CD1c-positive myeloid dendritic cell (primary cell): ENCODE results near the gene GPATCH4.
"Not testable (repeated sequence)": the region's sequence is repeated elsewhere in the genome, so short reads cannot be mapped to it uniquely, and the experiment has no call there.

ENCODE experiments used
- DNase-seq: peaks from one replicate; pipeline ENCODE4 v3.0.0-alpha.2; 2016; ENCODE audit errors: extremely low spot score

The GPATCH4 gene

GRCh38 chr1:156596426-156596825 lies 4.9 kb downstream of the GPATCH4 start:
- DNase-seq = no peak

DNA sequence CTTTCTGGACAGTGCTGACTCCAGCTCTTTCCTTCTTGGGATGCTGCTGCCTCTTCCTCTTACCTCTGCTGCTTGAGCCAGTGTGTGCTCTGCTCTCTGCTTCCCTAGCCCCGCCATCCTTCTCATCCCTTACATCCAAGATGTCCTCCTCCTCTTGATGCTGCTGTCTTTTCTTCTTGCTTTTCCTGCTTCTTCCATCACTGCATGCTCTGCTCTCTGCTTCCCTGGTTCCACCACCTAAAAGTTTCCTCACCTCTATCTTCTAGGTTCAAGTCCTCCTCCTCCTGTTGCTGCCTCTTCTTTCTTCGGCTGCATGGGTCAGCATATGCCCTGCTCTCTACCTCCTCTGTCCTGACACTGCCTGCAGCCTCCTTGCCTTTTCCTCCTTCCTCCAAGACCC lies 6.3 kb downstream of the GPATCH4 start:
- DNase-seq = no peak

GRCh38 chr1:156594190-156594589 lies 7.1 kb downstream of the GPATCH4 start:
- no peak for DNase-seq

DNA sequence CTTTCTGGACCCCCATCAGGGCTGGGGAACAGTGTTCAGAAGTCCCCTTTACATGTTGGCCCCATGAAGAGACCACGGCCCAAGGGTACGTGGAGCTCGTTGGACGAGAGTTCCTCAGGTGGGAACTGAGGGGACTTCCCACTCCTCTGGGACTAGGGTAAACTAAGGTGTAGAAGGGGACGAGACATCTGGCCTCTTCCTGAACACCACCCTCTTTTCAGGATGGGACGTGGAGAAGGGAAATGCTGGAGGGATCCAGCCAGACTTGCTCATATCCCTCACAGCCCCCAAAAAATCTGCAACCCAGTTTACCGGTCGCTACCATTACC lies 7.7 kb downstream of the GPATCH4 start:
- no peak for DNase-seq

GRCh38 chr1:156592910-156593660 lies 8.2 kb downstream of the GPATCH4 start:
- DNase-seq = no peak

DNA sequence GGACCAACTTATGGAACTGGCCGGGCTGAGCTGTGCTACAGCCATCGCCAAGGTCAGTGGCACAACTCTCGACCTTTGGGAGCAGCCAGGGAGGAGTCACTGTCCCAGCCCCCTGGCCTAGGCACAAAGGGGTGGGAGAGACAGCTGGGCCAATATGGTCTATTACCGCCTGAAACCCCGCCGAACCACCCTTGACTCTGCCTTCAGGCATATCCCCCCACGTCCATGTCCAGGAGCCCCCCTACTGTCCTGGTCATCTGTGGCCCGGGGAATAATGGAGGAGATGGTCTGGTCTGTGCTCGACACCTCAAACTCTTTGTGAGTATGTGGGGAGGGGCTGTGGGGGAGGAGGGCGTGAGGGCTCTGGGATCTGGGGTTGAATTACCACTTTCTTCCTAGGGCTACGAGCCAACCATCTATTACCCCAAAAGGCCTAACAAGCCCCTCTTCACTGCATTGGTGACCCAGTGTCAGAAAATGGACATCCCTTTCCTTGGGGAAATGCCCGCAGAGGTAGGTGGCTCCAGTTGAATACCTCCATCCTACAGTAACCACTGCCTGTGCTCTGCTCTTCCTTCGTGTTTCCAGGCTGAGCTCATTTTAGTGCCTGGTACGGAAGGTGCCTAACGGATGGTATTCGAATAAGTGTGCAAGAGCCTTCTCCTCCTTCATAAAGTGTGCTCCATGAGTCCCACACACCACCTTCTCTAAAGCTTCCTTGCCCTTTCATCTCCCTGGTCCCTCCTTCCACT lies 8.9 kb downstream of the GPATCH4 start:
- no peak for DNase-seq

DNA sequence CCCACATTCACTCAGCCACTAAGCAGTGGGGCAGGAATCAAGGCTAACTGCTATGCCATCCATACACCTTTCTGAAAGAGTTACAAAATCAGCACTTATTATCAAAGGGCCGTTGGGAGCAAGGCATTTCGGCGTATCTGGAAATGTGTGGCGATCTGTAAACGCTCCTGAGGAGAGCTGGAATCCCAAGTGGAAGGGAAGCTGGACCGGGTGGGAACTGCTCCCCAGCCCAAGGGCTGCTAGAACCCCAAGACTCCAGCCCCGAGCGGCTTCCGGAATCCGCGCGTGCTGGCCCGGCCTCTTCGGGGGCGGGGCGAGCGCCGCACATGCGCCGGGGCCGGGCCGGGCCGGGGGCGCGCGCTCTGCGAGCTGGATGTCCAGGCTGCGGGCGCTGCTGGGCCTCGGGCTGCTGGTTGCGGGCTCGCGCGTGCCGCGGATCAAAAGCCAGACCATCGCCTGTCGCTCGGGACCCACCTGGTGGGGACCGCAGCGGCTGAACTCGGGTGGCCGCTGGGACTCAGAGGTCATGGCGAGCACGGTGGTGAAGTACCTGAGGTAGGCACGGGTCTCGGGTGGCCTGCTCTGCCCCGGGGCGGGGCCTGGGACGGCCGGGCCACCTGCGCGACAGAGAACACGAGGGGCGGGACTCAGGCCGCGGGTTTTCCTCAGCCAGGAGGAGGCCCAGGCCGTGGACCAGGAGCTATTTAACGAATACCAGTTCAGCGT lies 9.7 kb downstream of the GPATCH4 start, which contains the start of gene NAXE:
Gene NAXE (plus strand): TSS at position 345 of the 726 bp plus-strand sequence. CDS start 29 bp downstream, at position 374.
- DNase-seq = peak; percentile 87

DNA sequence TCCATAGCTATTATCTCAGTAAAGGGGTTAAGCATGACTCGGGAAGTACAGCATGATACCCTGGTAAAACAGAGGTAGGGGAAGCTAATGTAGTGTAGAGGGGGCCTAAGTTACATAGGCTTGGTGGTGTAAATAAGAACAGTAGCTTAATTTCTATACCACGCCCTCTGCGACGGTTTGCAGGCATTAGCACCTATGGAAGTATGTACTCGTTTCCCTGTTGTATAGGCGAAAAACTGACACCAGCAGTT lies 10.2 kb downstream of the GPATCH4 start:
- no peak for DNase-seq

DNA sequence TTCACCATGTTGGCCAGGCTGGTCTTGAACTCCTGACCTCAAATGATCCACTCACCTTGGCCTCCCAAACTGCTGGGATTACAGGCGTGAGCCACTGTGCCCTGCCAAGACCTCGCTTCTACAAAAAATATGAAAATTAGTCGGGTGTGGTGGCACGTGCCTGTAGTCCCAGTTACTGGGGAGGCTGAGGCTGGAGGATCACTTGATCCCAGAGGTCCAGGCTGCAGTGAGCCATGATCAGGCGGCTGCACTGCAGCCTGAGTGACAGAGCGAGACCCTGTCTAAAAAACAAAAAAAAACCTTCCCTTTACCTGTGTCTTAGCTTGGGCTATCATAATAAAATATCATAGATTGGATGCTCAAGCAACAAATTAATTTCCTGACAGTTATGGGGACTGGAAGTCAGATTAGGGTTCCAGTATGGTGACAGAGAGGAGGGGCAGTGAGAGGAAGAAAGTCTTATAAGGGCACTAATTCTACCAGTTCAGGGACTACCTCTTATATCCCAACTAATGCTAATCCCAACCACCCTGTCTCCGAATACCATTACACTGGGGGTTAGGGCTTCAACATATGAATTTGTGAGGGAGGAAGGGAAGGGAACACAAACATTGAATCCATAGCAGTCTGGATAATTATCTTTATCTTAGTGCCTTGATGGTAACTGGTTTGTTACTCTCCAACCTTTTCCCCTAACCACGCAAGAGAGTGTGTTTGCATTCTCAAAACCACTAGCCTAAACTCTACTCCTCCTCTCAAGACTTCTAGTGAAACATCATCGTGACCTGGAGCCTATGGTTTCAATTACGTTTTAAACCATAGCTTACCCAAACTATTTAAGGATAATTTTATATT lies 10.7 kb downstream of the GPATCH4 start:
- DNase-seq = no peak

DNA sequence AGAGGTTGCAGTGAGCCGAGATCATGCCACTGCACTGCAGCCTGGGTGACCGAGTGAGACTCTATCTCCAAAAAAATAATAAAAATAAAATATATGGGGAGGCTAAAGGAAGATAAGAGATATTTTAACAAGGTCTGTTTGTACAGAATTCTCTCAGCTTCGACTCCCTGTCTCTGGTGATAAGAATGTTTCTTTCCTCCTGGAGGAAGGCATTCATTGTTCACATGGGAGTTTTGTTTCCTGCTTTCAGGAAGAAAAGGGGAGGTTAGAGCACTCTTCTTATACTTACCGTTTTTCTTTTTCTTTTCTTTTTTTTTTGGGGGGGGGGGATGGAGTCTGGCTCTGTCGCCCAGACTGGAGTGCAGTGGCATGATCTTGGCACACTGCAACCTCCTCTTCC lies 11.7 kb downstream of the GPATCH4 start:
- DNase-seq = no peak

DNA sequence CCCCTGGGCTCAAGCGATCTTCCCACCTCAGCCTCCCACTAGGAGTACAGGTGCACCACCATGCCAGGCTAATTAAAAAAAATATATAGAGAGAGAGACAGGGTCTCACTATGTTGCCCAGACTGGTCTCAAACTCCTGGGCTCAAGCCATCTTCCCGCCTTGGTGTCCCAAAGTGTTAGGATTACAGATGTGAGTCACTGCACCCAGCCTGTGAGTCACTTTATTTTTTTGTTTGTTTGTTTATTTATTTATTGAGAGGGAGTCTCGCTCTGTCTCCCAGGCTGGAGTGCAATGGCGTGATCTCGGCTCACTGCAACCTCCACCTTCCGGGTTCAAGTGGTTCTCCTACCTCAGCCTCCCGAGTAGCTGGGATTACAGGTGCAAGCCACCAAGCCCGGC lies 13.4 kb downstream of the GPATCH4 start:
- not testable (repeated sequence) for DNase-seq

DNA sequence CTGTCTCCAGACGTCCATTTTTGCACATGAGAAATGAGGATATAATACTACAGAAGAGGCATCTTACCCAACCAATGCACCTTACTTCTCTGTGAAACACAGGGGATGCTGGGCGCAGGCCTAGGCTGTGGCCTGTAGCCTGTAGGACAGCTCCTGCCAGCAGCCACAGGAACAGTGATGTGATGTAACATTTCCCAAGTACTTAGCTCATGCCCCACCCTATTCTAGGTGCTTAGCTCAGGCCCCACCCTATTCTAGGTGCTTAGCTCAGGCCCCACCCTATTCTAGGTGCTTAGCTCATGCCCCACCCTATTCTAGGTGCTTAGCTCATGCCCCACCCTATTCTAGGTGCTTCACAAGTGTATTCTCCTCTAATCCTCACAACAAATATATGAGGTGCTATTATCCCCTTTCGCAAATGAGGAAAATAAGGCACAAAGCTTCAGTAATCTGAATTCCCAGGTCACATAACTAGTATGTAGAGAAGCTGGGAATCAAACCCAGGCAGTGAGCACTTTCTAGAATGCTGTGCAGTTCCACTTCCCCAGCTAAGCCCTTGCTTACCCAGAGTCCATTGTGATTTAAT lies 14.3 kb downstream of the GPATCH4 start:
- DNase-seq = no peak

DNA sequence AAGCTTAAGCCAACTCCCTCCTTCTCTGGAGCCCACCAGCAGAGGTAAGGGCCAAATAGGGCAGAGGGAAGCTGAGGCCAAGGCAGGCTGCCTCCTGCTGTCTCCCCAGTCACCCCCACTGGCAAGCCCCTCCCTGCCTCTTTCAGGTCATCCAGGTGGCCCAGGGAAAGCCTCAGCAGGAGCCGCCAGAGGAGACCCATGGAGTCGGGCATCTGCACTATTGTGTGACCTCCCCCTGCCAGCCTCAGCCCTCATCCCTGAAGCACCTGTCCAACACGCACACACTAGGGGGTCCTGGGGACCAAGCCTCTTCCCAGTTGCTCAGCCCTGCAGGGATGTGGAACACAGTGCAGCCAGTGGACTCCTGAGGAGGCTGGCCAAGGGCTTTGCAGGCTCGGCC lies 15.0 kb downstream of the GPATCH4 start:
- DNase-seq = no peak

GRCh38 chr1:156584813-156585212 lies 16.5 kb downstream of the GPATCH4 start:
- DNase-seq = no peak

DNA sequence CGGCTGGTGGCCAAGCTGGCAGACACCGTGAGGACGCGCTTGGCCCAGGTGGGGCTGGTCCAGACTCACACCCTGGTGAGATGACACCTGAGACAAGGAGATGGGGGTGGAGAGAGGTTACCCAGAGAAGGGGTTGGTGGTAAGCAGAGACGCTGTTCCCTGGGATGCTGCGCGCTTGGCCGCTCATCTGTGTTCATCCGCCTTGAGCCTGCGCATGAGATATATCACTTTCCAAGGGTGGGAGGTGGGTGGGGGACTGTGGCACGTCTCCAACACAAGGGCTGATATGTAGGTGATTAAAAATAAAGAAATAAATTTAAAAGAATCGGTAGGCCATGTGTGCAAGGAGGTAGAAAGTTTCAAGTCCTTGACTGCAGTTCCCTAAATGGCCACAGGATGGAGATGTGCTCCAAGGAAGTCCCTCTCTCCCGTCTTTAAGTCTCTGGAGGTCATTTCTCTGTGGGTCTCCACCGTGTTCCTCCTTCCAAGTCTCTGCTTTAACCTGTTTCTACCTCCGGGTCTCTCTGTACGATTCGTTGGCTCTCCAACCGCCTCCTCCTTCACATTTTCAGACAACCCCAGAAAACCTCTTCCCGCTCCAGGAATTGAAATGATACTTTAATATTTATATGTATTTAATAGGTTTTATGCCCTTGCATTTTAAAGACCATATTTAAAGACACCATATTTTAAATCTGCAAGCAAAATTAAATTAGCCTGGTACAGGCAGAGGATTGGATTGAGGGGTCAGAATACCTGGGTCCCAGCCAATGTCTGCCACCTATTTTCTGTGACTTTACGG lies 17.3 kb downstream of the GPATCH4 start:
- DNase-seq = peak; percentile 85

DNA sequence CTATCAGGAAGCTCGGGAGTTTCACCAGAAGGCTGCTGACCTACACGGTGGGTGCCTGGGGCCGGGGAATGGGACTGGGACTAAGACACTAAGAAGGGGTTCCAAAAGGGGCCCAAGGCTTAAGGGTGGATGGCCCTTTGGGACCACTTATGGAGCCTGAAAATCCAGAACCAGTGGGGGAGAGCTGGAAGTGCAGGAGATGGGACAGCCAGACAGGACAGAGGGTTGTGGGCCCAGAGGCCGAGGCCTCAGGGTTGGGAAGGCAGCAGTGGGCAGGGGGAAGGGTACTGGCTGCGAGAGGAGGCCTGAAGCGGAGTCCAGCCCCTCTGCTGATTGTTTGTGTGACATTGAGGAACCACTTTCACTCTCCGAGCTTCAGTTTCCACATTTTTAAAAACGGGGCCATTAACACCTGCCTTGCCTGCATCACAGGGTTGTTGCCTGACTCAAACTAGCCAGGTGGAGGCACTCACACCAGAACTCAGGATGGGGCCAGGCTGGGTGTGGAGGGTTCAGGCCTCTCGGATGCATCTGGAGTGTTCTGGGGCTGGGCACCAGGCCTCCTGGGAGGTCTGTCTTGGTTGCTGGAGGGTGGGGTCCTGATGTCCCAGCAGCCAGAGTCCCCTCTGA lies 18.8 kb downstream of the GPATCH4 start:
- DNase-seq = no peak

- peak; percentile 17 for DNase-seq
Measured at GRCh38 chr1:156581661-156582387, 19.5 kb downstream of the GPATCH4 start.

DNA sequence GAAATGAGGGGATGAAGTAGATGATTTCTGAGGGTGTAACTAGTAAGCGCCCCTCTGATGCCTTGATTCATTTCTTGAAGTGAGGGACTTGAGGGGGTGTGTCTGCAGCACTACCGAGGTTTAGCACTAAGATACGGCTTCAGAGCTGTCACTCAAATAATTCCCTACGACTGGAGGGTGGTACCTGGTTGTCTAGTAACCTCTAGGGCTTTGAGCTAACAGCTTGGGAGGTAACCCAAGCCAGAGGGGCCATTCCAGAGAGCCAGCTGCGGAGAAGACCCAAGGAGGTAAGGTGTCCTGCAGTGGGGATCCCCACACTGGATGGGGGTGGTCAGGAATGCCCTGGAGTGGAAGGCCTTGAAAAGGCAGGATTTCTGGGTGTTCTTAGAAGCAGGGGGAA lies 21.8 kb downstream of the GPATCH4 start, which contains the start of gene TTC24:
Gene TTC24 (plus strand): TSS at position 252 of the 400 bp plus-strand sequence. CDS start 1,642 bp downstream, outside the sequence.
- no peak for DNase-seq

GRCh38 chr1:156578055-156578454 lies 23.2 kb downstream of the GPATCH4 start:
- no peak for DNase-seq
